GM21367 (cell line): Measurements from ENCODE around the gene PERP.

Source experiments
- ATAC-seq: cut with Tn5 transposase; IDR thresholded peaks from one replicate; pipeline ENCODE4 v1.9.1; 2021; ENCODE audit not compliant: unreplicated experiment

Gene PERP

DNA sequence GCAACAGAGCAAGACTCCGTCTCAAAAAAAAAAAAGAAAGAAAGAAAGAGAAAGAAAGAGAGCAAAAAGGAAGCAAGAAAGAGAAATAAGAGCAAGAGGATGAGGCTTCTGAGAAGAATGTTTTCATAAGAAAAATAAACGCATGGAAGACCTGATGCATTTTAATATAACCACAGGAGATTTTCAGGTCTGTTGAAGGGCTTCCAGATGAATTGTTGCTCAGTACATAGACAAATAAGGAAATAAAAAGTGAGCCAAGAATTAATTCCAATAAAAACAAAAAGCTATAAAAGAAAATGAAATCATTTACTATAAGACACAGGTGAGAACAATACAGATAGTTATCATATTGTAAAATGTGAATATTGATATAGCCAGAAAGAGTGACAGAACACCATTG lies 43.5 kb downstream of the PERP start:
- no peak for ATAC-seq

DNA sequence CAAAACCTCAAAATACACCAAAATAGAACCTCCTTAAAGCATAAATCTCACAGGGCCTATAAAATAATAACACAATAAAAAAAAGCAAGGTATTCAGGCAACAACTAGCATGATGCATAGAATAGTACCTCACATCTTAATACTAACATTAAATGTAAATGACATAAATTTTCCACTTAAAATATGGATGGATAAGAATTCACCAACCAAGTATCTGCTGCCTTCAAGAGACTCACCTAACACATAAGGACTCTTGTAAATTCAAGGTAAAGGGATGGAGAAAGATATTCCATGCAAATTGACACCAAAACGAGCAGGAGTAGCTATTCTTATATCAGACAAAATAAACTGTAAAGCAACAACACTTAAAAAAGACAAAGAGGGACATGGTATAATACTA lies 52.2 kb downstream of the PERP start:
- no peak for ATAC-seq

DNA sequence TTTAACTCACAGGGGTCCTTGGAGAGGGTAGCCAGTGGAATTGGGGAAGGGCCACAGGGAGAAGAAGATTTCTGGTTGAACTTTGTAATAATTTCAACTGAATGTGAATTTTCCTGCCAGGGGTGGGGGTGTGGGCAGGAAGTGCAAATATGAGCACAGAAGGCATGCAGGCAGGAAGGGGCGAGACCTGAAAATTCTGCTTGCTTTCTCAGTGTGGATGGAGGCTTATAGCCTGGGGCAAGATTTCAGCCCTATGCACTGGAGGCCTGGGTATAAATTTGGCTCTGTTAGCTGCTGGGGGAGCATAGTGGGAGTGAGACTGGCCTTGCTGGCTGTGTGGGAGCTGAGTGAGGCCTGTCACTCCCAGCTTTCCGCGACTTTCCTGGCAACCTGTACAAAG lies 54.4 kb downstream of the PERP start:
- ATAC-seq, result no peak

DNA sequence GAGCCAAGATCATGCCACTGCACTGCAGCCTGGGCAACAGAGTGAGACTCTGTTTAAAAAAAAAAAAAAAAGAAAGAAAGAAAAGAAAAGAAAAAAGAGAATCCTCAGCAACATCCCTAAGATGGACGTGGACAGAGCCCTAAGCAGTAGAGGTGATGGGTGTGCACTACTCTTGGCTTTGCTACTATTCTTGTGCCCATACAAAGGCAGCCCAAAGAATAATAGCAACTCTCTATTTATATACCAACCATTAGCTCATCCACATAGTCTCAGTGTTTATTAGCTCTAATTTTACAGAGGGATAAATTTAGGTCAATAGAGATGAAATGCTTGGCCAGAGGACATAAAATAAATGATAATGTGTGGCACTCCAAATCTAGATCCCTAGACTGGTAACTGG lies 62.2 kb downstream of the PERP start:
- no peak for ATAC-seq

DNA sequence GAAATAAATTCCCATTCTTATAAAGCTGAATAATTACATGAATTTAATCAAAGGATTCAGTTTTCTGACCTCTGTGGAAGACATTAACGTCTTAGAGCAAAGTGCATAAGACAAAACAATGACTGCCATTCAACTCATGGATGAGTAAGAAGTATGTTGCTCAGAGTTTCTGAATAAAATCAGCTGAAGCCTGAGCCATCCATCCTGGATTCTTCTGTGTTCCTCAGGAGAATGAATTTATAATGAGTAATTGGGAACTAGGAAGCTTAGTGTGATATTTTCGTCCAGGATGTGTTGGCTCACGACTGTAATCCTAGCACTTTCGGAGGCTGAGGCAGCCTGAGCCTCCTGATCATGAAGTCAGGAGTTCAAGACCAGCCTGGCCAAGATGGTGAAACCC lies 62.8 kb downstream of the PERP start:
- ATAC-seq, result no peak
